ENCODE data around the gene LRRC25.

LRRC25 gene

GRCh38 chr19:18435842-18436670, 38.6 kb upstream of the LRRC25 start:
- no peak for DNase-seq

GRCh38 chr19:18435178-18435841, 37.9 kb upstream of the LRRC25 start:
- DNase-seq, result no peak

GRCh38 chr19:18434411-18435175, 37.2 kb upstream of the LRRC25 start:
- no peak for DNase-seq

GRCh38 chr19:18433735-18434398, 36.4 kb upstream of the LRRC25 start:
- DNase-seq, result no peak

GRCh38 chr19:18433015-18433691, 35.7 kb upstream of the LRRC25 start:
- DNase-seq, result no peak

GRCh38 chr19:18432275-18433014, 35.0 kb upstream of the LRRC25 start:
- DNase-seq, result no peak

GRCh38 chr19:18431351-18432197, 34.2 kb upstream of the LRRC25 start:
- no peak for DNase-seq

GRCh38 chr19:18430417-18431144, 33.2 kb upstream of the LRRC25 start:
- no peak for DNase-seq

GRCh38 chr19:18429717-18430416, 32.4 kb upstream of the LRRC25 start:
- DNase-seq, result no peak

- peak; percentile 73 to 79 for DNase-seq
Measured at GRCh38 chr19:18428787-18429674, 31.6 kb upstream of the LRRC25 start.

- DNase-seq, result no peak
Measured at GRCh38 chr19:18428173-18428786, 30.9 kb upstream of the LRRC25 start.

GRCh38 chr19:18427743-18428113, 30.3 kb upstream of the LRRC25 start:
- no peak for DNase-seq

GRCh38 chr19:18427080-18427742, 29.8 kb upstream of the LRRC25 start:
- no peak for DNase-seq

- DNase-seq, result no peak
Measured at GRCh38 chr19:18426416-18426767, 29.0 kb upstream of the LRRC25 start.

- DNase-seq, result no peak
Measured at GRCh38 chr19:18425515-18426415, 28.3 kb upstream of the LRRC25 start.

GRCh38 chr19:18424890-18425514, 27.6 kb upstream of the LRRC25 start:
- no peak for DNase-seq
